ENCODE data around the gene CSNK2A2. TPM values are rescaled to one million over a fixed set of nuclear protein-coding genes. Genes with fewer than 3 reads are reported as not detected.

Gene CSNK2A2
- total and polyA plus RNA-seq, 2 of the 8 experiments (the other 6 are each of a cell fraction or from before 2014, with no cell fraction given), result 37.9 to 128 TPM

DNA sequence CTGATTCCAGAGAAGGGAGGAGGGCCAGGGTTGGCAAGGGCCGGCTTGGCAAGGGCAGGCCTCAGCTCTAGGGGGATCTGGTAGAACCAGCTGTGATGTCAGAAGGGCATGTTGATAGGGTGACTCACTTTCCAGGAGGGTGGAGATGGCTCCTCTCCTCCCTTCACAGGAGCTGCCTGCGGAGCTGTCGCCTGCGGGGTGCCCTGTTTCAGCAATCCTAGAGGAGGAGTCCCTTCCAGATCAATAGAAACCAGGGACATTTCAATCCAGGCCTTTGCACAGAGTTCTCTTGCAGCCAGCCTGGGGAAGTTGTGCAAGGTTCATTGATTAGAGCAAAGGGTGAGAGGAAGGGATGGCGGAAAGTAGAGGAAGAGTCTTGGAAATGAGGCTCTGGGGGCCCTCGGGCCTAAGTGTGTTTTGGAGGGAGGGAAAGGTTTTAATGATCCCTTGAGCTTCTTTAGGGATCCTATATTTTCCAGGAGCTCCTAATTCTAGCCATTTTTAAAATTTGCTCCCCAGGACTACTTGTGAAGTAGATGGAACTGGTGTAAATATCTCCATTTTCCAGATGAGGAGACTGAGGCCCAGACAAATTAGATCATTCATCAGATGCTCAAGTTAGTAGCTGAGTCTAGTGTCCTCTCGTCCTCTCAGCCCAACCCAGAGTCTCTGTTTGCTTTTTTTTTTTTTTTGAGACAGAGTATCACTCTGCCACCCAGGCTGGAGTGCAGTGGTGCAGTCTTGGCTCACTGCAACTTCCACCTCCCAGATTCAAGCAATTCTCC is 24.8 kb upstream of the CSNK2A2 start (continued):
- TF ChIP-seq, protein P1, sequence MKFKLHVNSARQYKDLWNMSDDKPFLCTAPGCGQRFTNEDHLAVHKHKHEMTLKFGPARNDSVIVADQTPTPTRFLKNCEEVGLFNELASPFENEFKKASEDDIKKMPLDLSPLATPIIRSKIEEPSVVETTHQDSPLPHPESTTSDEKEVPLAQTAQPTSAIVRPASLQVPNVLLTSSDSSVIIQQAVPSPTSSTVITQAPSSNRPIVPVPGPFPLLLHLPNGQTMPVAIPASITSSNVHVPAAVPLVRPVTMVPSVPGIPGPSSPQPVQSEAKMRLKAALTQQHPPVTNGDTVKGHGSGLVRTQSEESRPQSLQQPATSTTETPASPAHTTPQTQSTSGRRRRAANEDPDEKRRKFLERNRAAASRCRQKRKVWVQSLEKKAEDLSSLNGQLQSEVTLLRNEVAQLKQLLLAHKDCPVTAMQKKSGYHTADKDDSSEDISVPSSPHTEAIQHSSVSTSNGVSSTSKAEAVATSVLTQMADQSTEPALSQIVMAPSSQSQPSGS (IDR thresholded peaks at IDR 0.05; ENCODE audit: low read length), result no peak
- no peak for TF ChIP-seq ASH2L (IDR thresholded peaks at IDR 0.05; ENCODE audit: low read length)
- TF ChIP-seq CBX8 (IDR thresholded peaks at IDR 0.05; ENCODE audit: borderline replicate concordance, low read depth, low read length), result no peak

Measured in H1 (cell line).